GM15510 (cell line): ENCODE results near the gene TTC28.

Experiments used
- POLR2A ChIP-seq: IDR thresholded peaks from 3 replicates; pipeline ENCODE4 v1.6.1; 2011; ENCODE audit warnings: borderline replicate concordance; ENCODE audit not compliant: insufficient read length; ENCODE audit errors: extremely low read depth

Gene TTC28

DNA sequence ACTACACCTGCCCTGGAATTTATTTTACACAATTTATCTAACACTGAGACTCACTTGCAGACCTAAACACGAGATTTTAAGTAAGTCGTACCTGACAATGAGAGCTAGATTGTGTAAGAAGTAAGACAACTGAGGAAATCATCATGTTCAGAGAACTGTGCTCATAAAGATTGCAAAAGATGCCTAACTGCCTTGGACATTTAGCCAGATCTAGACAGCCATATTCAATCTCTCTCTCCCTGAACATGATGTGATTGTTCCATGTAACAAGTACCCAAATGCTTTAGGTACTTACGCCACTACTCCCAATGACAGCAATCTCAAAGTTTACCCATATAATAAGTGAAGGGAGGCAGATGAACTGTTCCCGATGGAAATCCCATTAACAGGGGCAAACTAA is 550.8 kb downstream of the TTC28 start:
- TF ChIP-seq POLR2A, result no peak

DNA sequence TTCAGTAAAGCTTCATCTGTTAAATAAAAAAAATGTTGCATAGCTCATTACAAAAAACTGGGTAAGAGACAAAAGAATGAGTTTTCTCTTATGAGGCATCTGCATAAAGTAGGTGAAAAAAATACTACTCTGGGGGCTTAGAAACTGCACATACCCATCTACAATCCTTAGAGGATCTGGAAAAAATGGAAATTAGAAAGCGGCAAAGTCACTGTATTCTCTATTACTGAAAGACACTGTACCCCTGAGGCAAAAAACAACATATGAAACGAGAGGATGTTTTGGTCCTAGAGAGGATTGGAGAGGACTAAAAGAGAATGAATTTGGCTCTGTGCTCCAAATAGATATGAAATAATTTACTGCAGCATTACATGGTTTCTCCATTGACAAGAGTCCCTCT is 553.8 kb downstream of the TTC28 start:
- no peak for TF ChIP-seq POLR2A

DNA sequence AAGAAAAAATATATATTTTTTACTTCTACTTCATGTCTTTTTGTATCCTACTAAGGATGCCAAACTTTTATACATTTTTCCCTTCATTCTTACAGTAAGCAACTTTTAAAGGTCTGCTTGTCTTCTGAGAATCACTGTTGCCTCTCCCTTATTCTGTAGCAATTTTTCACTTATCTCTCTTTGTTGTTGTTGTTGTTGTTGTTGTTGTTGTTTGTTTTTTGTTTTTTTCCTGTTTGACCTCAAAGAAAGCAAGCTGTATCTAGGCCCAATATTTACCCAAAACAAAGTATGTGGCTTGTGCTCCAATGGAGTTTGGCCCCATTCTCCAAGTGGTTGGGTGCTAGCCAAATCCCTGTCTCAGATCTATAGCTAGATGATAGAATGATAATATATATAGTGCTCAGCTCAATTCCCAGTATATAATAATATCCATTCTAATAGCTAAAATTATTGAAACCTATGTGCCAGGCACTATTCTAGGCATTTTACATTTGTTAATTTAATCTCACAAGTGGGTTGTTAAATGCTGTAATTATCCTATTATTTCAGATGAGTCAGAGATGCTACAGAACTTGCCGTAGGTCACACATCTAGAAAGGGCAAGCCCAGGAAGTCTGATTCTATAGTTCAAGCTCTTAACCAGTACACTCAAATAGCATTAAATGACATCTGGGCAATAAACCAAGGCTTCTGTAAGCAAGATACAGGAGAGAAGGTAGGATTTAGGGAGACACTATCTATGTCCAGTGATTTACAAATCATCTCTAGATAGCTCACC is 555.5 kb downstream of the TTC28 start:
- TF ChIP-seq POLR2A, result no peak

DNA sequence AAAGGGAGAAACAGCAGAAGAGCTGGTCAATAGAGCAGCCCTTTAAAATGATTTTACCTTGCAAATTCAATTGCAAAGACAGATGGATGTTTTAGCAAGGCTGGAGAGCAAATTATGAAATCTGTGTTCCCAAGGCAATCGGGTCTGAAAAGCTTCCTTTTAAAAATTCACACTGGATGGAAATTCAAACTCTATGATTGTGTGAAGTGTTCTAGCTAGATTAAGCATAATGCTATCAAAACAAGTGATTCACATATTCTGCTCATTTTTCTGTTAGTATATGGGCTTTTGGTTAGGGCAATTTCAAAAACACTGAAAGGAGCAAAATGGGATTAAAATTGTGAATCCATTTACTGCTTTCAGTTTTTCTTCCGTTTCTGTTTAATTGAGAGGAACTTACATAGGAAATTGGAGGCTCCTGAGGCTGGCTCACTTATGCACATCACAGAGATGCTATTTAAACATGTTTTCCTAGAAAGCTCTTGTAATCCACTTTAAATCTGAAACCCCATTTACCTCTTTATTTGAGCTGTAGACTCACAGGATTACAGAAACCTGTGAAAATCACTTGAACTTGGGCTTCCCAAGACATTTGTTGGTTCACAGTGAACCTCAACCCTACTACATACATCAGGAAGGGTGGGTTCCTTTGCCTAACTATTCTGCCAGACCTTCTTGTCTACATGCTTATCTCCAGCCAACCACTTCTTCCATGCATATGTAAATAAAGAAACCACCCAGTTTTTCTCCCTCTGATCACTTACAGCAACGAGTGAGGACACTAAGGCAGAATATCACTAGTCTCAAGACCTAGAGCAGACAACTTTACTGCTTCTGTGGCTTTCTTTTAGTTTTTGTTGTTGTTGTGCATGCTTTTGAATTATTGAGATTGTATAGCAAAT is 558.7 kb downstream of the TTC28 start:
- TF ChIP-seq POLR2A, result no peak

DNA sequence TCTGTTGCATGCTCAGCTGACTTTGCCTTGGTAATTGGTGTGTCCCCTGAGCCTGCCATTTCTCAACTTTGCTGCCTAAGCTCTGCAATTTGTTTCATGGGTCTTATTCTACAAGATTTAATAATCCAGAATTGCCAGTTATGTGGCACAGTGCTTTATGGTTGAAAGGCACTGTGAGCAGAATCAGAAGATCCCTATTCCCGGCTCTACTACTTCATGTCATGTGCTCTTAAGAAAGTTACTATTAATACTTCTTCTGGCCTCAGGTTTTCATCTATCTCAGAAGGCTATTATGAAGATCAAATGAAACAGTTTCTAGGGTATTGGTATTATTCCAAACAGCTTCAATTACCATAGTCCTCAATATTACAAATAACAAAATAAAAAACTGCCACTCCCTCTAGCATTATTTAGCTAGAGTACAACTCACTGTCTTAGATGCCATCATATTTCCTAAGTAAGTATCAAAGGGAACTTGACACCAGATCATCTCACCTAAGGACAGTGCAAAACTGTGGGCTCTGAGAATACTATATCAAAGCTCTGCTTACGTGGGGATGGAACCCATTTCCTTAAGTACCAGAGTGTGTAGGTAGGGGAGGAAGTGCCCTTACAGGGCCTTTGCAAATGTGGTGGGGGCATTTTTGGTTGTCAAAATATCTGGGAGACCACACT is 560.5 kb downstream of the TTC28 start:
- no peak for TF ChIP-seq POLR2A

DNA sequence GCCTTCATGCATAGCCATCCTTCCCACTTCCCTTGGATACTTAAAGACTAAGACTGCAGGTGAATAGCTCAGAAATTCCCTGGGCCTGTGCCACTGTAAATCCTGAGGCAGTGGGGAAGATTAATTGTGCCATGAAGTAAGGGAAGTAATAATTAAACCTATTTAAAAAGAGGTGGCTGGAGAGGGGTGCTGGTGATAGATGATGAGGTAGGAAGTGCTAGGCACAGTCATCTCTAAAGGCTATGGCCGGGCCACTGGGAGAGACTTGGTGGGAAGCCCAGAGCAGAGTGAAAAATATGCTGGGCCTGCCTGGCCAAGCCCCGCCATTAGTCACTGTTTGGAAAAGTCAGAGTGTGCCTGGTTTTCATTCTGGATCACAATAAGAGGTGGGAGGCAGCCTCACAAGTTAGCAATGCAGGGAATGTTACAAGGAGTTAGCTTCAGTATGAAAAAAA is 563.4 kb downstream of the TTC28 start:
- TF ChIP-seq POLR2A, result no peak

DNA sequence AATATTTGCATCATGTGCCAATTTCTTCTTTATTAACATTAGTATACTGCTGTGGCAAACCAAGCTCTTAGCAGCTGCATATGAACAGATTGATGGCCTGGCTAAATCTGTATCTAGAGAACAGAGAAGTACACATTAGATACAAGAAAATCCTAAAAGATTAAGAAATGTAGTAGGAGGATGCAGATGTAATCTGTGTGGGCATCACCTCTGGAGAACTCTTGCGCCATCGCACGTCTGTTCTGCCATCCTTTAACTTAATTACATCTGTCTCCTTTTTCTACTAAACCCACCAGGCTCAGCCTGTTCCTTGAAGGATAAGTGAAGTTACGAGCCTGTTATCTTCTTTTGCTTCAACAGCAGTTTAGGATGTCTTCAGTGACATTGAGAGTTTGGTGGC is 564.2 kb downstream of the TTC28 start:
- TF ChIP-seq POLR2A, result no peak

DNA sequence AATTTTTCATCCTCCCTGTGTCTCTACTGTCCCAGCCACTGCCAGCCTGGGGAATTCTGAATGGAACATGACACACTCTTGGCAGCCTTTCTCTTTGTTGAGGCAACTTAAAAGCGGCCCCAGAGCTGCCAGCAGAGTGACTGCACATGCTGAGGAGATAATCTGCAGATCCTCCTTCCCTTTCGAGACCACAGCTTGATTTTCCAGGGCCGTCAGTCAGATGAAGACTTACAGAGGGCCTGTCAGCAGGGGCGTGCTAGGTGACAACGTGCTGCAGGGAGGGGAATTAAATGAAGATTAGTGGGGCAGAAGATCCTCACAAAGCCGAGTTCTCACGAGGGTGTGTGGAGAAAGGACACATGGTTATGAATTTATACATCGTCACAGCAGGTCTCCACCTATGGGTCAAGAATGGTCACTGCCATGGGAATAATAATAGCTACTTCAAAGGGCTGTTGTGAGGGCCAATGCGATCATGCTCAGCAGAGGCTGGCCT is 567.0 kb downstream of the TTC28 start:
- TF ChIP-seq POLR2A, result no peak

DNA sequence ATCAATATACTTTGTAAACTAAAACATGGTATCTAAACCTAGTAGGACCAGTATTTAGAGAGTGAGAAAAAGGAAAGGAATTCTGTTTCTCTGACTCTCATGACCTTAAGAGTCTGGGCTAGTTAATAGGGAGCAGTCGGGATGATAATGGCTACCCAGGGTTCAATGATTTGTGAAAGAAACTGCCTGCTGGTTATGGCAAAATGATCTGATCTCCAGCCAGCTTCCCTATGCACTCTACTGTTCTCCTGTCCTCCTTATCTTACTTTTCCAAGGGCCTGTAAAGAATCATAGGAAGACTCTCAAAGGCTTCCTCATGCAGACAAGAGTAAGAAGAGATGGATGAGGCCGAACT is 567.5 kb downstream of the TTC28 start:
- TF ChIP-seq POLR2A, result no peak

DNA sequence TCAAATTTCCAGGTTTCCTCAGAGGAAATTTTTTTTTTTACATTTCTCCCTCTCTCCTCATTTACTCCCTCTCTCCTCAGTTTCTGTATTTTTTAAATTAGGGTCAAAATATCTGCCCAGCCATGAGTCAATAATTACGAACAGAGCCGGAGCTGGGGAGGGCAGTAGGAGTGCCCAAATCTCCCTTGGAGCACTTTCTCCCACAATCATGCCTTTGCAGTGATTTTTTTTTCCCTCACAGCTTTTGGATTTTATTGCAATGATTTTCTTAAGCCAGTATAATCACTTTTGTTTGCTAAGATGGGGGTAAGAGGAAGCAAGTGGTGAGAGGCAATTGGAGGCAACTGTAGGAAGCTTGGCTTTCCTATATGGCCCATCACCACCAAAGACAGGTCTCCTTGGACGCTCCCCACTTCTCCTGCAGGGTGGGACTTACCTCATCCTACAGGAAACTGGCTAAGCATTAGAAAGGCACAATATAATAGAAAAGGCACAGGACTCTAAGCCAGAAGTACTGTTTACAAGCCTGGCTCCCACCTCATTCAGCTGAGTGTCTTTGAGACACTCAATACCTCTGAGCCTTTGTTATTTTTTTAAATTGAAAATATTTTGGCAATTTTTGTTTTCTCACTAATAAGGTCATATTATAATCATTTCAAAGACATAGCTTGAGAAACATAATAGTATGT is 568.0 kb downstream of the TTC28 start:
- TF ChIP-seq POLR2A, result no peak

DNA sequence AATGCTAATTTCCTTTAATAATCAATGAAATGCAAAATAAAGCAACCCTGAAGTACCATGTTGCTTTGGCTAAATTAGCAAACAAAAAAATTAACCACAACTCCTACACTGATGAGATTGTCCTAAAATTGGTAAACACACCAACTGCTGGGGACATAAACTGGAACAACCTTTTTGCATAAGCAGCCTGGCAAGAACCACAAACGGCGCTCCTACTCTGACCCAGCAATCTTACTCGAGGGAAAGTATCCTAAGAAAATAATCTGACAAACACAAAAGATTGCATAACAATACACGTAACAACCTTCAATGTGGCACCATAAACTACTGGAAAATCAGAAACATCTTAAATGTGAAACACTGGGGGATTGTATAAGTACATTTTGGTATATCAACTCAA is 570.8 kb downstream of the TTC28 start:
- no peak for TF ChIP-seq POLR2A

DNA sequence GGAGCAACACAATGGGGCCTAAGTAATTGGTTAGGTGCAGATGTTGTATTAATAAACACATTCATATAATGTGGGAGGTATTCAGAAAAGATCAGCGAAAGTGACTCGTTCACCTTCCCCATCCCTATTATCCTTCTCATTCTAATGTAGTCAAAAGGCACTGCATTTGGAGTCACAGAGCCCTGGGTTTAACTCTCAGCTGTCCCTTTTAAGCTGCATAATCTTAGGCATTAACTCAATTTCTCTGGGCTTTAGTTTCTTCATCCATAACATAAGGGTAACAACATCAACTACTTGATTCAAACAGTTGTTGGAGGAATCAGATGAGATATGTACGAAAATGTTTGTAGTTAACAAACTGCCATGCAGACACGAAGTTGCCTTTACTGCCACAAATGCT is 573.0 kb downstream of the TTC28 start:
- TF ChIP-seq POLR2A, result no peak

DNA sequence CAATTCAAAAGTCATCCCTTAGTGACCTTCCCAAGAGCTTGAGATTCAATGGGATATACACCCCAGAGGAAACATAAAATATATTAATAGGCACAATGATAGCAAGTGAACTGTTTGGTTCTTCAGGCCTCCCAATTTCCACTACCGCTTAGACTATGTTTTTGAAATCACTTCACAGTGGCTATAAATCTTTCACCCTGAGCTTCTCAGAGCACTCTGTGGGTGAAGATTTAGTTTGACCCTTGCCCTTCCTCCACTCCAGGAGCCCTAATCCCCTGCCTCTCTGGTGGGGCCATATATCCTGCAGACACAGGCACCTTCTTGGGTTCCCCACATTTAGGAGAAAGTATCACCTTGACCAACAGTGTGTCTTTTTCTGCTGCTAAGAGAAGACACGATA is 573.7 kb downstream of the TTC28 start:
- TF ChIP-seq POLR2A, result no peak

DNA sequence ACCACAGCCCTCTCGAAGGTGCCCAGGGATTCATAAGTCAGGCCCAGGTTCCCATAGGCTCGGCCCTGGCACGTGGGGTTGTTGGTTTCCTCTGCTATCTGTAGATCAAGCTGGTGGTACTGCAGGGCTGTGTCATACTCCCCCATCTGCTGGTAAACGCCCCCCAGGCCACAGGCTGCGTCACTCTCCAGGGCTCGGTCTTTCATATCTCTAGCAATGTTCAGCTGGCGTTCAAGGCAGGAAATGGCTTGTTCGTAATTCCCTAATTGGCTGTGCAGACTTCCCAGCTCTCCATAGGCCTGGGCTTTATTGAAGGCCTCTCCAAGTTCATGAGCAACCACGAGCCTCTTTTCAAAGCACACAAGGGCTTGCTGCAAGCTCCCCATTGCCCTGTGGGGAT is 574.2 kb downstream of the TTC28 start:
- TF ChIP-seq POLR2A, result no peak
